GM19099 (cell line): ENCODE data around the gene C4orf50.

ENCODE experiments used
- POLR2A ChIP-seq: IDR thresholded peaks from 3 replicates; pipeline ENCODE4 v1.6.1; 2011; ENCODE audit warnings: low read depth; ENCODE audit not compliant: insufficient read length; ENCODE audit errors: extremely low read depth

Gene C4orf50

GRCh38 chr4:5992171-5992827 lies 25.9 kb downstream of the C4orf50 start:
- no peak for TF ChIP-seq POLR2A

- no peak for TF ChIP-seq POLR2A
Measured at GRCh38 chr4:5991405-5991804, 26.8 kb downstream of the C4orf50 start.

- TF ChIP-seq POLR2A: no peak
Measured at GRCh38 chr4:5990446-5991160, 27.6 kb downstream of the C4orf50 start.

GRCh38 chr4:5989236-5990225 lies 28.7 kb downstream of the C4orf50 start:
- no peak for TF ChIP-seq POLR2A

GRCh38 chr4:5988086-5988845 lies 30.0 kb downstream of the C4orf50 start:
- TF ChIP-seq POLR2A: no peak

GRCh38 chr4:5984843-5985242 lies 33.4 kb downstream of the C4orf50 start:
- TF ChIP-seq POLR2A: no peak

- TF ChIP-seq POLR2A: no peak
Measured at GRCh38 chr4:5982156-5982973, 35.9 kb downstream of the C4orf50 start.

- no peak for TF ChIP-seq POLR2A
Measured at GRCh38 chr4:5980436-5981155, 37.6 kb downstream of the C4orf50 start.

GRCh38 chr4:5979981-5980380 lies 38.2 kb downstream of the C4orf50 start:
- no peak for TF ChIP-seq POLR2A

GRCh38 chr4:5976921-5977320 lies 41.3 kb downstream of the C4orf50 start:
- TF ChIP-seq POLR2A: no peak

GRCh38 chr4:5976431-5976830 lies 41.8 kb downstream of the C4orf50 start:
- no peak for TF ChIP-seq POLR2A

GRCh38 chr4:5974321-5974720 lies 43.9 kb downstream of the C4orf50 start:
- no peak for TF ChIP-seq POLR2A
